Measurements from ENCODE around the gene VWA3A. TPM values are rescaled to one million over a fixed set of nuclear protein-coding genes. Genes with fewer than 3 reads are reported as not detected.

Gene VWA3A
- polyA plus RNA-seq, 1 experiment: 0.15 TPM

GRCh38 chr16:22070361-22071330 is 21.7 kb upstream of the VWA3A start:
- TF ChIP-seq CTCF (IDR thresholded peaks at IDR 0.05; ENCODE audit: insufficient read depth, low read depth, low read length): no peak
- Histone ChIP-seq H3K4me3 (ENCODE audit: low read depth, low read length) (no peak overlapping the region), H3K27me3 (ENCODE audit: control insufficient read depth, insufficient read depth, low read length) (no peaks in the 10 kb centered on the region), H3K36me3 (ENCODE audit: control insufficient read depth, insufficient read depth, low read length) (no peaks in the 10 kb centered on the region)
- no peak for DNase-seq (ENCODE audit: low read depth)
- ChIA-PET CTCF (interaction anchor here (0.6 to 1.1 kb wide), 3 partner anchors 41 to 70 kb away, joined by 3 to 5 read pairs (median 5); no protein-coding TSS in a partner anchor), POLR2A (no interaction called here)

- TF ChIP-seq CTCF (IDR thresholded peaks at IDR 0.05; ENCODE audit: insufficient read depth, low read depth, low read length): no peak
- H3K36me3 ChIP-seq (ENCODE audit: control insufficient read depth, insufficient read depth, low read length): no peaks in the 10 kb centered on the region
- POLR2A ChIA-PET: interaction anchor here (0.6 kb wide), 1 partner anchor 53 kb away, joined by 3 read pairs; no protein-coding TSS in a partner anchor
- CTCF ChIA-PET: interaction anchor here (0.7 to 1.8 kb wide), 6 partner anchors 42 to 81 kb away, joined by 3 to 10 read pairs (median 4); no protein-coding TSS in a partner anchor
- no peaks in the 10 kb centered on the region for H3K27me3 ChIP-seq (ENCODE audit: control insufficient read depth, insufficient read depth, low read length)
- no peak for DNase-seq (ENCODE audit: low read depth)
- no peak overlapping the region for H3K4me3 ChIP-seq (ENCODE audit: low read depth, low read length)
Measured at GRCh38 chr16:22071331-22071910, 20.9 kb upstream of the VWA3A start.

GRCh38 chr16:22073350-22073749 is 19.0 kb upstream of the VWA3A start:
- ChIA-PET POLR2A (no interaction called here), CTCF (interaction anchor here (0.8 to 1.5 kb wide), 2 partner anchors 11 to 72 kb away, joined by 3 to 6 read pairs; no protein-coding TSS in a partner anchor)
- no peak for DNase-seq (ENCODE audit: low read depth)
- no peaks in the 10 kb centered on the region for H3K36me3 ChIP-seq (ENCODE audit: control insufficient read depth, insufficient read depth, low read length)
- no peak overlapping the region for H3K4me3 ChIP-seq (ENCODE audit: low read depth, low read length)
- no peaks in the 10 kb centered on the region for H3K27me3 ChIP-seq (ENCODE audit: control insufficient read depth, insufficient read depth, low read length)
- TF ChIP-seq CTCF (IDR thresholded peaks at IDR 0.05; ENCODE audit: insufficient read depth, low read depth, low read length): no peak

- H3K4me3 ChIP-seq (ENCODE audit: low read depth, low read length): no peak overlapping the region
- no peak for DNase-seq (ENCODE audit: low read depth)
- CTCF ChIA-PET: interaction anchor here (0.6 to 1.6 kb wide), 4 partner anchors 10 to 78 kb away, joined by 3 to 10 read pairs (median 5); no protein-coding TSS in a partner anchor
- no peaks in the 10 kb centered on the region for H3K27me3 ChIP-seq (ENCODE audit: control insufficient read depth, insufficient read depth, low read length)
- TF ChIP-seq CTCF (IDR thresholded peaks at IDR 0.05; ENCODE audit: insufficient read depth, low read depth, low read length): no peak
- H3K36me3 ChIP-seq (ENCODE audit: control insufficient read depth, insufficient read depth, low read length): no peaks in the 10 kb centered on the region; the same call in 1 of the 2 replicates
- POLR2A ChIA-PET: no interaction called here
Measured at GRCh38 chr16:22075043-22075757, 17.1 kb upstream of the VWA3A start.

Measured in BJ (cell line).